Measurements from ENCODE around the gene SLAMF6. TPM values are rescaled to one million over a fixed set of nuclear protein-coding genes. Genes with fewer than 3 reads are reported as not detected.

SLAMF6 gene
- total and polyA plus RNA-seq, 2 experiments from 2014 or later: not detected

- H3K27ac ChIP-seq: no peak overlapping the region
- TF ChIP-seq EZH2 (IDR thresholded peaks at IDR 0.05; ENCODE audit: insufficient read depth, poor library complexity, severe bottlenecking): no peak
- no peak for TF ChIP-seq EZH2phosphoT487 (IDR thresholded peaks at IDR 0.05; ENCODE audit: insufficient read depth, low read depth)
- DNase-seq: no peak
- H4K20me1 ChIP-seq (ENCODE audit: insufficient read depth): no peaks in the 10 kb centered on the region
- no peaks in the 10 kb centered on the region for H3F3A ChIP-seq (ENCODE audit: insufficient read depth)
- no peaks in the 10 kb centered on the region for H3K79me2 ChIP-seq (ENCODE audit: insufficient read depth)
- WGBS, 2 experiments (ENCODE audit: low coverage in 1 of 2, low lambda C conversion rate in 2 of 2, missing lambda C conversion rate in 2 of 2): 32 to 35% methylated on average over 3 of the region's 3 CpGs
- H3K27me3 ChIP-seq (replicated peaks; ENCODE audit: insufficient read depth): no peaks in the 10 kb centered on the region
- H3K36me3 ChIP-seq (ENCODE audit: low read depth): no peaks in the 10 kb centered on the region
- H3K4me2 ChIP-seq (ENCODE audit: unreplicated experiment): no peak overlapping the region
- H3K4me3 ChIP-seq: no peak overlapping the region
- no peak overlapping the region for H2AFZ ChIP-seq
- in situ Hi-C loops (cut with MboI): no loop called here
- no peak overlapping the region for H3K9ac ChIP-seq
- no peaks in the 10 kb centered on the region for H3K4me1 ChIP-seq (ENCODE audit: insufficient read depth)
- no peaks in the 10 kb centered on the region for H3K9me3 ChIP-seq (ENCODE audit: low read depth)
- H3K9me2 ChIP-seq (ENCODE audit: insufficient read depth): no peaks in the 10 kb centered on the region
These were observed 28.4 kb downstream of the SLAMF6 start for GRCh38 chr1:160494620-160495019.

GRCh38 chr1:160492617-160493016 lies 30.4 kb downstream of the SLAMF6 start:
- Histone ChIP-seq H4K20me1 (ENCODE audit: insufficient read depth) (no peaks in the 10 kb centered on the region), H3K27ac (no peak overlapping the region), H2AFZ (no peak overlapping the region), H3K4me3 (no peak overlapping the region), H3F3A (ENCODE audit: insufficient read depth) (no peaks in the 10 kb centered on the region), H3K9me3 (ENCODE audit: low read depth) (no peaks in the 10 kb centered on the region), H3K27me3 (replicated peaks; ENCODE audit: insufficient read depth) (no peaks in the 10 kb centered on the region), H3K9me2 (ENCODE audit: insufficient read depth) (no peaks in the 10 kb centered on the region), H3K9ac (no peak overlapping the region), H3K79me2 (ENCODE audit: insufficient read depth) (no peaks in the 10 kb centered on the region), H3K4me2 (ENCODE audit: unreplicated experiment) (no peak overlapping the region), H3K36me3 (ENCODE audit: low read depth) (no peaks in the 10 kb centered on the region), H3K4me1 (ENCODE audit: insufficient read depth) (no peaks in the 10 kb centered on the region)
- TF ChIP-seq EZH2phosphoT487 (IDR thresholded peaks at IDR 0.05; ENCODE audit: insufficient read depth, low read depth): no peak
- no peak for TF ChIP-seq EZH2 (IDR thresholded peaks at IDR 0.05; ENCODE audit: insufficient read depth, poor library complexity, severe bottlenecking)
- in situ Hi-C loops (cut with MboI): no loop called here
- DNase-seq: no peak
- WGBS, 2 experiments (ENCODE audit: low coverage in 1 of 2, low lambda C conversion rate in 2 of 2, missing lambda C conversion rate in 2 of 2): 7 to 16% methylated on average over 2 of the region's 2 CpGs

GRCh38 chr1:160491981-160492380 lies 31.1 kb downstream of the SLAMF6 start:
- Histone ChIP-seq H4K20me1 (ENCODE audit: insufficient read depth) (no peaks in the 10 kb centered on the region), H3K4me2 (ENCODE audit: unreplicated experiment) (no peak overlapping the region), H3K36me3 (ENCODE audit: low read depth) (no peaks in the 10 kb centered on the region), H3K4me1 (ENCODE audit: insufficient read depth) (no peaks in the 10 kb centered on the region), H3K4me3 (no peak overlapping the region), H3F3A (ENCODE audit: insufficient read depth) (no peaks in the 10 kb centered on the region), H3K9me2 (ENCODE audit: insufficient read depth) (no peaks in the 10 kb centered on the region), H2AFZ (no peak overlapping the region), H3K27me3 (replicated peaks; ENCODE audit: insufficient read depth) (no peaks in the 10 kb centered on the region), H3K79me2 (ENCODE audit: insufficient read depth) (no peaks in the 10 kb centered on the region), H3K9me3 (ENCODE audit: low read depth) (no peaks in the 10 kb centered on the region), H3K9ac (no peak overlapping the region), H3K27ac (no peak overlapping the region)
- DNase-seq: no peak
- in situ Hi-C loops (cut with MboI): no loop called here
- TF ChIP-seq EZH2phosphoT487 (IDR thresholded peaks at IDR 0.05; ENCODE audit: insufficient read depth, low read depth): no peak
- TF ChIP-seq EZH2 (IDR thresholded peaks at IDR 0.05; ENCODE audit: insufficient read depth, poor library complexity, severe bottlenecking): no peak
- 32 to 52% methylated on average over 3 of the region's 3 CpGs for WGBS, 2 experiments (ENCODE audit: low coverage in 1 of 2, low lambda C conversion rate in 2 of 2, missing lambda C conversion rate in 2 of 2)

DNA sequence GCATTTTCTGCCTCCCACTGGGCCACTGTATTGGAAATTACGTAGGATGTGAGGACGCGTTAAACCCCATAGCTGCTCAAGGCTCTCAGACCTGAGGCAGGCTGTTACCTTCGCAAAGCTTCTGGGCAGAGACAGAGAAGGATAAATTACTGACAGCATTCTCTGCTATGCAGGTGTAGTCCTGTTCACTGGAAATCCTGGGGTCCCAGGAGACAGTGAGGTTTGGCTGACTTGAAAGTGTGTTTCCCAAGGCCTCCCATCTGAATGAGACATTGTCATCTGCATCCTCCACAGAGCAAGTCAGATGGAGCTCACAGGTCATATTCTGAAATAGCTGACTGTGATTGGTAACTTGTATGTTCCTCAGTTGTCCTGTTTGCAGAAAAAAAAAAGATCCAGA lies 32.0 kb downstream of the SLAMF6 start:
- H2AFZ ChIP-seq: no peak overlapping the region
- H3K27ac ChIP-seq: no peak overlapping the region
- no peak for DNase-seq
- no peak overlapping the region for H3K4me2 ChIP-seq (ENCODE audit: unreplicated experiment)
- H3K4me3 ChIP-seq: no peak overlapping the region
- in situ Hi-C loops (cut with MboI): no loop called here
- no peaks in the 10 kb centered on the region for H3F3A ChIP-seq (ENCODE audit: insufficient read depth)
- TF ChIP-seq EZH2phosphoT487 (IDR thresholded peaks at IDR 0.05; ENCODE audit: insufficient read depth, low read depth): no peak
- no peak for TF ChIP-seq EZH2 (IDR thresholded peaks at IDR 0.05; ENCODE audit: insufficient read depth, poor library complexity, severe bottlenecking)
- H3K9me2 ChIP-seq (ENCODE audit: insufficient read depth): no peaks in the 10 kb centered on the region
- no peaks in the 10 kb centered on the region for H3K27me3 ChIP-seq (replicated peaks; ENCODE audit: insufficient read depth)
- no peaks in the 10 kb centered on the region for H3K9me3 ChIP-seq (ENCODE audit: low read depth)
- WGBS, 2 experiments (ENCODE audit: low coverage in 1 of 2, low lambda C conversion rate in 2 of 2, missing lambda C conversion rate in 2 of 2): 57 to 65% methylated on average over 4 of the region's 4 CpGs
- no peak overlapping the region for H3K9ac ChIP-seq
- H4K20me1 ChIP-seq (ENCODE audit: insufficient read depth): no peaks in the 10 kb centered on the region
- H3K36me3 ChIP-seq (ENCODE audit: low read depth): no peaks in the 10 kb centered on the region
- no peaks in the 10 kb centered on the region for H3K4me1 ChIP-seq (ENCODE audit: insufficient read depth)
- no peaks in the 10 kb centered on the region for H3K79me2 ChIP-seq (ENCODE audit: insufficient read depth)

Data from GM23248 (cell line).